Measurements from ENCODE around the gene SMPD3.
A peak's percentile ranks its signal among the peaks of the same experiment; 100 is the strongest.

Gene SMPD3

GRCh38 chr16:68470461-68471150 lies 22.3 kb upstream of the SMPD3 start:
- no peak for DNase-seq

- DNase-seq = no peak
Measured at GRCh38 chr16:68469796-68470460, 21.6 kb upstream of the SMPD3 start.

DNA sequence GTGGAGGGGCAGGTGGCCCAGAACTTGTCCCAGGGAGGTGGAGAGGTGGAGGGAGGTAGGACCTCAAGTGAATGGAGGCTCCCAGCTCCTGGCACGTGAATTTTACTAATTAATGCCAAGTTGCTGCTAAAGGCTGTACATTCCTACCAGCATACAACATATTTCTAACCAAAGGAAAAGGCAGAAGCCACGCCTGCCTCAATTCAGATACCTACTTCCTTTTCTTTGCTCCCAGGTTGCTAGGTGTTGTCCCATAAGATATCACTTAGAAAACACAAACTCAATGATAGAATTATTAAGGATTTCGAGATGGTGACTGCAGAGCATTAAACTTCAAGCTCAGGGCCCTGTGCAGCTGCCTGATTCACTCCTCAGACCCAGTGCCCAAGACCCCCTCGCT lies 20.5 kb upstream of the SMPD3 start:
- DNase-seq = no peak

- no peak for DNase-seq
Measured at GRCh38 chr16:68466174-68466573, 17.9 kb upstream of the SMPD3 start.

DNA sequence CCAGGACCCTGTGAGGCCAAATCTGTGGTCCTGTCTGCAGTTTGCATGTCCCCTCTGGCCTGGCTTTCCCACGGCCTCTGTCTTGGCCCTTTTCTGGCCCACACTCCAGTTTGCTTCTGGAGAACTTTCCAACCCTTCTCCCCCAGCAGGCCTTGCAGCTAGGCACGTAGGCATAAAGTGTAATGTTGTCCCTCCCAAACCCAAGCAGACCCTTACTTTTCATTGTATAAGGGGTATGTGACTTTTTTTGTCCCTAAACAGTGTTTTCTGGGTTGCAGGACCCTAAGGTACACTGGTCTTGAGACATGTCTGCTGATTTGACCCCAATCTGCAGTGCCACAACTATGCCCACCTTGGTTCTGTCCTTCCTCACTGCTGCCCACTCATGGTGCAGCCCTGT lies 15.6 kb upstream of the SMPD3 start:
- DNase-seq = no peak

DNA sequence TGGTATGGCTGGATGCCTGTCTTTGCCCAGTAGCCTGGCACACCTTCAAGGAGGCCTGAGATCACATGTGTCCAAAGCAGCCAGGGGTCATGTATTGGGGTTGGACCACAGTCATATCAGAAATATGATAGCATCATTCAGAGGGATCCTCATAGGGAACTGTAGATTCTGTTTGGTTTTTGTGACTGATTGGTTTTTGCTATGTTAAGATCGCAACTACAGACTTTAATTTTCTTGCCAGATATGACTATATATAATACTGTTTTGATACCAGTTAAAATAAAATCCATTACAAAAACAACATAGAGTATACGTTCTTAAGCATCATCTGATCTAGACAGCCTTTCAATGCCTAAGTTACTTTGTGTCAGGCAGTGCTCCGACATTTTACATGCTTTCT lies 11.8 kb upstream of the SMPD3 start:
- no peak for DNase-seq

DNA sequence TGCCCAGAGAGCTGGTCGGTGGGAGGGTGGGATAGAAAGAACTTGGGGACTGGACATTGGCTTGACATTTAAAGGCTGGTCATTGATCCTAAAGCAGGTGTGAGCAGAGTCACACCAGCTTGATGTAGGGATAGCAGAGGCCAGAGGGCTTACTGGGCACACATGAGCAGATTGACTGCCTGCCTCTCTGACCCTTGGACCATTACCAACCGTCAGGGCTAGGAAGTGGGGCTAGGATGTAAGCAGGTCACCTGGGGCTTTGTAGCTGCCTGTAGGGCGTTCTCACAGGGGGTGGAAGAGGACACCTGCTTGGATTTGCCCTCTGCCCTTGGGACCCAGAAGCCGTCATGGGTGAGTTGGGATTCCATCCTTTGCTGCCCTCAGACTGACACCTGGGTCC lies 11.1 kb upstream of the SMPD3 start:
- DNase-seq = no peak

- DNase-seq = no peak
Measured at GRCh38 chr16:68458551-68458950, 10.2 kb upstream of the SMPD3 start.

GRCh38 chr16:68458101-68458500 lies 9.8 kb upstream of the SMPD3 start:
- DNase-seq = no peak

- no peak for DNase-seq
Measured at GRCh38 chr16:68455631-68456030, 7.3 kb upstream of the SMPD3 start.

DNA sequence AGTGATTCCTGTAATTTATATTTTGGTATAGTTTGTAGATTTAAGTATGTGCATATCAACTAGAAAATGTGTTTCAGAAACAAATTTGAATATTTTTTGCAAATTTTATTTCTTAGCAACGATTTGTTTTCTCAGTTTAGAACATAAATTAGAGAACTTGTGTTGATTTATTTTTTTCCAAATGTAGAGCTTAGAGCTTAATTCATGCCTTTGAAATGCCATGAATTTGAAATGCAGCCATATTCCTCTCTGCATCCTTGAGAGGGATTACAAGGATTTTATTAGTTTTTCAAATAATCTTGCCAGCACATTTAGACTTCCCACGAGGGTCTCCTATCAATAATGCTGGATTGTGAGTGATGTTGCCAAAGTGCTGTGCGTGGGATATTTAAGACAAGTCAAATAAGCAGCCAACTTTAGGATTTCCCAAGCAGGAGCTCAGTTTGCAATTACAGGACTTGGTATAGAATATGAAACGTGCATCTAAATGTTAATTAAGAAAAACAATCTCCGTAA lies 6.7 kb upstream of the SMPD3 start:
- DNase-seq = no peak

- no peak for DNase-seq
Measured at GRCh38 chr16:68453816-68454215, 5.5 kb upstream of the SMPD3 start.

- DNase-seq = no peak
Measured at GRCh38 chr16:68452176-68452575, 3.9 kb upstream of the SMPD3 start.

DNA sequence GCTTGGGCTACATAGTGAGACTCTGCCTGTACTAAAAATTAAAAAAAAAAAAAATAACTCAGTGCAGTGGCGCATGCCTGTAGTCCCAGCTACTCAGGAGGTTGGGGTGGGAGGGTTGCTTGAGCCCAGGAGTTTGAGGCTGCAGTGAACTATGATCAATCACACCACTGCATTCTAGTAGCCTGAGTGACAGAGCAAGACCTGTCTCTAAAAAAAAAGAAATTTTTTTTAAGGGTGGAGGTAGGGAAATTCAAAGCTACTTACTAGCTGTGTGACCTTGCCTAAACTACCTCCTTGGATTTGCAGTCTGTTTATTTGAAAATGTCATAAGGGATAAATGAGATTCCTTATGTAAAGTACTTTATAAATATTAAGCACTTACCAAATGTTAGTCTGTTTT lies 3.4 kb upstream of the SMPD3 start:
- no peak for DNase-seq

- DNase-seq = peak; percentile 99
Measured at GRCh38 chr16:68450741-68451255, 2.5 kb upstream of the SMPD3 start.

GRCh38 chr16:68447653-68448359 lies 502 bp downstream of the SMPD3 start:
- DNase-seq = peak; percentile 64

GRCh38 chr16:68446681-68447652 lies 1.3 kb downstream of the SMPD3 start:
- DNase-seq = peak; percentile 51

DNA sequence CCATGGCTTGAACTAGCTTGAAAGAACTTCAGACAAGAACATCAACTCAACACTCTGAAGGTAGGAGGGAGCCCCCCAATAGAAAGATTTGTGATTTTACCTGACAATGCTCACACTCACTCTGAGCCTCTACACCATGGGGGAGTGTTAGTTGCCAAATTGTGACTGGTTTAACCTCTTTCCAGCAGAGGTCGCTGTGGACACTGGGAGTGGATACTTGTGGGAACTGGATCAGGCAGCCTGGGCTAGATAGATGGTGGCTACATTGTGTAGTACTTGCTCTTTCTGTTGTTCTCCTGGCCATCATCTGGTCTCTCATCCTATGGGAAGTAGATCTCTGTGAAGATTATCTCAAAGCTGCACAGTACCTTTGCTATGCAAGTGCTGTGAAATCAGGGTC lies 2.9 kb downstream of the SMPD3 start:
- DNase-seq = peak; percentile 61

- DNase-seq = no peak
Measured at GRCh38 chr16:68444056-68444657, 4.2 kb downstream of the SMPD3 start.

DNA sequence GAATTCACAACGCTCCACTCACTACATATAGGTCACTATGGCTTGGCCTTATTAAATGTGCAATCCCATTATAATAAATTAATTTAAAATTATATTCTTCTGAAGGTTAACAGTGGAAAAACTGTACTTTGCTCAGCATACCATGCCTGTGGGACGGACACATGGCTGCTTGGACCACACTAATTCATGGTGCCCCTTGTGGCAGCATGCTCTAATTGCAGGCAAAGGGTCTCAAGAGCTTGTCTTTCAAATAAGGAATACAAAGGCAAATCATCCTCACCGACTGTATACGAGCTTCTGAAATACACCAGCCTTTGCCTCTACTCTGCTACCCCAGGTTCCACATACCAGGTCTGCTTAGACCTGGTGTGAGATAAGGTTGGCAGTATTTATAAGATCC lies 11.7 kb downstream of the SMPD3 start:
- DNase-seq = no peak

DNA sequence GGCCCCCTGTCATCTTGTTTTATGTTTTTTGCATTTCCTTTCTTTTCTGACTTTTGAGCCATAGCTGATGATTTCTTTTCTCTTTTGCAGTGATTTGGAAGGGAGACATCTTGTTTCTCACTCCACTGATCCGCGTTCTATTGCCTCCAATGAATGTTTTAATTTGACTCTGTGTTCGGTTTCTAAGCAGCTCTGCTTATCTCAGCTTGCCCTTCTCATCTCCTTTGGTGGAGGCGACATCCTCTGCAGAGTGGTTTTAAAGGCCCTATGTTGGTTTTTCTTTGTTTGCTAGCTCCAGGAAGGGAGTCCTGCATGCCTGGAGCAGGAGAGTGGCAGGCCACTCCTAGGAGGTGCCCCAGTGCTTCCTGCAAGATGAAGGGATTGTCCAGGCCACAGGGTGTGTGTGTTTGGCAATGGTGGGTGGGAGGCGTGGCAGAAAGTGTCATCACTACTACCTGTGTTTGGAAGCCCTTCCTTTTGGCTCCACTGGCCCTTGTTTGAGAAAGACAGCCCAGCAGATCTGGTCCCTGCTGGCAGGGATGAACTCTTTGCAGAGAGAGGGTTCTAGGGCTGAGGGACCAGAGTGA lies 13.6 kb downstream of the SMPD3 start:
- no peak for DNase-seq

DNA sequence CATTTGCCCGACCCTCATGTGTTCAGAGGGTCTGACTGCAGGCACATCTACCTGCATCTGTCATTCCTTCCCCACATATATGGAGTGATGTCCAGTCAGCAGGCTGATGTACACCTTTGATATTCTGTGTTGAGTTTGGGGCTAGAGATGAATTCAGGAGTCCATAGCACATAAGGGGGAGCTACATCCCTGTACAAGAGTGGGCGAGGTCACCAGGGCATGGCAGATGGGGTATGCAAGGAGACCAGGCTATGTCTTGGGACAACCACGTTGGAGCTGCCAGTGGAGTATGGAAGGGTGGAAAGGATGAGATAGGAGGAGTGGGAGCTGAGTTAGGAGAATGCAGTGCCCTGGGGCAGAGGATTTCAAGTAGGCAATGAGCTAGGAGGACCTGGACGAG lies 15.0 kb downstream of the SMPD3 start:
- no peak for DNase-seq

Data from NCI-H2171 treated with DMSO at 0.1 percent for 48 hours (cell line).